Esophagus muscularis mucosa (tissue), 3 donors: ENCODE results near the gene GARIN1A.
"Not testable (repeated sequence)": the region's sequence is repeated elsewhere in the genome, so short reads cannot be mapped to it uniquely, and the experiment has no call there.

ENCODE experiments used
- POLR2A ChIP-seq: fragments of 450-650 bp; IDR thresholded peaks from one replicate; pipeline ENCODE4 v1.6.1; 2017; ENCODE audit warnings: antibody characterized with exemption, moderate library complexity, mild to moderate bottlenecking, low read depth
- TF ChIP-seq, protein P1 (sequence below), 3 experiments: fragments of 200-600 bp in 2 of 3; fragments of 450-650 bp in 1 of 3; sonication (generic) in 2 of 3; IDR thresholded peaks; one replicate each; pipeline ENCODE4 v1.5.1; 2017 to 2019; ENCODE audit warnings: antibody characterized with exemption in 3 of 3, mild to moderate bottlenecking in 2 of 3, moderate library complexity in 1 of 3

DNA sequence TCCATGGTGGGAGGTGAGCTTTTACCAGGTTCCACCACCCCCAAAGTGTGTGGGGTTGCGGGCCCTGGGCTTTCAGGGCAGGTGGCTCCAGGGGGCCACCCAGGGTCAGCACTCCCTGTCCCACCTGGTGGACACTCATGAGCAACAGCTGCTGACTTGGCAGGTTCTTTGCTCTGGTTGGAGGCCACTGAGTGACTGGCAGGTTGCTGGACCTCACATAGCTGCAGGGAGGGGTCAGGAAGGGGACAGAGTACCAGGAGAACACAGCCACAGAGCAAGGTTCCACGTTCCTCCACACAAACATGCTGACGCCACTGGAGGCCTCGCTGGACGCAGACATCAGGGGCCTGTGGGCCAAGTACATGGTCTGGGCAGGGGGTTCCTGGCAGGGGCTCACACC is 13.7 kb upstream of the GARIN1A start:
- TF ChIP-seq, protein P1, sequence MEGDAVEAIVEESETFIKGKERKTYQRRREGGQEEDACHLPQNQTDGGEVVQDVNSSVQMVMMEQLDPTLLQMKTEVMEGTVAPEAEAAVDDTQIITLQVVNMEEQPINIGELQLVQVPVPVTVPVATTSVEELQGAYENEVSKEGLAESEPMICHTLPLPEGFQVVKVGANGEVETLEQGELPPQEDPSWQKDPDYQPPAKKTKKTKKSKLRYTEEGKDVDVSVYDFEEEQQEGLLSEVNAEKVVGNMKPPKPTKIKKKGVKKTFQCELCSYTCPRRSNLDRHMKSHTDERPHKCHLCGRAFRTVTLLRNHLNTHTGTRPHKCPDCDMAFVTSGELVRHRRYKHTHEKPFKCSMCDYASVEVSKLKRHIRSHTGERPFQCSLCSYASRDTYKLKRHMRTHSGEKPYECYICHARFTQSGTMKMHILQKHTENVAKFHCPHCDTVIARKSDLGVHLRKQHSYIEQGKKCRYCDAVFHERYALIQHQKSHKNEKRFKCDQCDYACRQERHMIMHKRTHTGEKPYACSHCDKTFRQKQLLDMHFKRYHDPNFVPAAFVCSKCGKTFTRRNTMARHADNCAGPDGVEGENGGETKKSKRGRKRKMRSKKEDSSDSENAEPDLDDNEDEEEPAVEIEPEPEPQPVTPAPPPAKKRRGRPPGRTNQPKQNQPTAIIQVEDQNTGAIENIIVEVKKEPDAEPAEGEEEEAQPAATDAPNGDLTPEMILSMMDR (IDR thresholded peaks at IDR 0.05), result not testable (repeated sequence)
- TF ChIP-seq POLR2A, result not testable (repeated sequence)
